Measurements from ENCODE around the gene TLE7.

Gene TLE7

DNA sequence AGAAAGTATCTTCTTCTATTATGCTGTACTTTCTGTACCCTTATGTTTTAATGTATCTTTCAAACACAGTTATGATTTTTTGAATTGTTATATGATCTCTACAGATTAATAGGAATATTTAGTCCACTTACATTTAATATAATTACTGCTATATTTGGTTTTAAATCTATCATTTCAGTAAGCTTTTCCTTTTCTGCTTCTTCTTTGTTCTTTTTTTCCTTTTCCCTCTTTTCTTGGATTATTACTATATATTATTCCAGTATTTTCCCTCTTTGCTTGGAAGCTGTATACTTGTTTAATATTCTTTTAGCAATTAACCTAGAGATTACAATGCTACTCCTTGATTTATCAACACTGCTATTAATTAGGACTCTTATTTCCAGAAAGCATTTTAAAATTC, 13.5 kb downstream of the TLE7 start:
- POLR2A ChIA-PET = no interaction called here

GRCh38 chr16:71426880-71427615, 14.8 kb downstream of the TLE7 start:
- ChIA-PET CTCF (interaction anchor here (1.0 to 2.1 kb wide), 4 partner anchors 14 to 73 kb away, joined by 3 to 5 read pairs (median 4); no protein-coding TSS in a partner anchor), POLR2A (no interaction called here)
- DNase-seq (ENCODE audit: low read depth, low spot score) = no peak
- TF ChIP-seq, protein P1, sequence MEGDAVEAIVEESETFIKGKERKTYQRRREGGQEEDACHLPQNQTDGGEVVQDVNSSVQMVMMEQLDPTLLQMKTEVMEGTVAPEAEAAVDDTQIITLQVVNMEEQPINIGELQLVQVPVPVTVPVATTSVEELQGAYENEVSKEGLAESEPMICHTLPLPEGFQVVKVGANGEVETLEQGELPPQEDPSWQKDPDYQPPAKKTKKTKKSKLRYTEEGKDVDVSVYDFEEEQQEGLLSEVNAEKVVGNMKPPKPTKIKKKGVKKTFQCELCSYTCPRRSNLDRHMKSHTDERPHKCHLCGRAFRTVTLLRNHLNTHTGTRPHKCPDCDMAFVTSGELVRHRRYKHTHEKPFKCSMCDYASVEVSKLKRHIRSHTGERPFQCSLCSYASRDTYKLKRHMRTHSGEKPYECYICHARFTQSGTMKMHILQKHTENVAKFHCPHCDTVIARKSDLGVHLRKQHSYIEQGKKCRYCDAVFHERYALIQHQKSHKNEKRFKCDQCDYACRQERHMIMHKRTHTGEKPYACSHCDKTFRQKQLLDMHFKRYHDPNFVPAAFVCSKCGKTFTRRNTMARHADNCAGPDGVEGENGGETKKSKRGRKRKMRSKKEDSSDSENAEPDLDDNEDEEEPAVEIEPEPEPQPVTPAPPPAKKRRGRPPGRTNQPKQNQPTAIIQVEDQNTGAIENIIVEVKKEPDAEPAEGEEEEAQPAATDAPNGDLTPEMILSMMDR (IDR thresholded peaks at IDR 0.05; ENCODE audit: insufficient read depth, low read length, missing control alignments) = no peak
- no peak overlapping the region for H3K4me3 ChIP-seq (ENCODE audit: low read depth, low read length)

More for the DNA sequence above, 13.5 kb downstream of the TLE7 start:
- DNase-seq (ENCODE audit: low read depth, low spot score) = no peak
- TF ChIP-seq, protein P1 (IDR thresholded peaks at IDR 0.05; ENCODE audit: insufficient read depth, low read length, missing control alignments) = no peak
- CTCF ChIA-PET = interaction anchor here (1.8 to 2.3 kb wide), 2 partner anchors 16 to 71 kb away, joined by 5 to 9 read pairs; no protein-coding TSS in a partner anchor
- H3K4me3 ChIP-seq (ENCODE audit: low read depth, low read length) = no peak overlapping the region

GRCh38 chr16:71426069-71426879, 15.6 kb downstream of the TLE7 start:
- H3K4me3 ChIP-seq (ENCODE audit: low read depth, low read length) = peak overlapping the region; percentile 40
- CTCF ChIA-PET = interaction anchor here (0.9 to 2.1 kb wide), 7 partner anchors 11 to 74 kb away, joined by 3 to 6 read pairs (median 4); no protein-coding TSS in a partner anchor
- peak; percentile 67 for DNase-seq (ENCODE audit: low read depth, low spot score)
- POLR2A ChIA-PET = no interaction called here
- TF ChIP-seq, protein P1 (IDR thresholded peaks at IDR 0.05; ENCODE audit: insufficient read depth, low read length, missing control alignments) = no peak

GRCh38 chr16:71425746-71426068, 16.1 kb downstream of the TLE7 start:
- ChIA-PET CTCF (interaction anchor here (0.9 to 2.1 kb wide), 5 partner anchors 10 to 74 kb away, joined by 3 to 6 read pairs (median 4); no protein-coding TSS in a partner anchor), POLR2A (no interaction called here)
- no peak for DNase-seq (ENCODE audit: low read depth, low spot score)
- H3K4me3 ChIP-seq (ENCODE audit: low read depth, low read length) = no peak overlapping the region; the same call in 1 of the 2 replicates
- TF ChIP-seq, protein P1 (IDR thresholded peaks at IDR 0.05; ENCODE audit: insufficient read depth, low read length, missing control alignments) = no peak

- TF ChIP-seq, protein P1 (IDR thresholded peaks at IDR 0.05; ENCODE audit: insufficient read depth, low read length, missing control alignments) = no peak
- no peak overlapping the region for H3K4me3 ChIP-seq (ENCODE audit: low read depth, low read length)
- POLR2A ChIA-PET = interaction anchor here (0.7 kb wide), 1 partner anchor 27 kb away, joined by 3 read pairs; no protein-coding TSS in a partner anchor
- DNase-seq (ENCODE audit: low read depth, low spot score) = no peak
- CTCF ChIA-PET = interaction anchor here (4.4 kb wide), 1 partner anchor 12 kb away, joined by 19 read pairs; no protein-coding TSS in a partner anchor
Measured at GRCh38 chr16:71424626-71425025, 17.2 kb downstream of the TLE7 start.

- TF ChIP-seq, protein P1 (IDR thresholded peaks at IDR 0.05; ENCODE audit: insufficient read depth, low read length, missing control alignments) = no peak
- CTCF ChIA-PET = interaction anchor here (4.4 kb wide), 1 partner anchor 12 kb away, joined by 19 read pairs; no protein-coding TSS in a partner anchor
- no peak for DNase-seq (ENCODE audit: low read depth, low spot score)
Measured at GRCh38 chr16:71423865-71424264, 18.0 kb downstream of the TLE7 start.

More at GRCh38 chr16:71423865-71424264, 18.0 kb downstream of the TLE7 start:
- POLR2A ChIA-PET = no interaction called here
- H3K4me3 ChIP-seq (ENCODE audit: low read depth, low read length) = no peak overlapping the region
